Placental pericyte (primary cell): ENCODE measurements around the gene RANGRF. TPM values are rescaled to one million over a fixed set of nuclear protein-coding genes. Genes with fewer than 3 reads are reported as not detected.

Experiments
- small RNA-seq: library from RNA; depleted of rRNA; stranded (forward); fragments of <200 nt; gene quantifications from one replicate; pipeline ENCODE3, GENCODE V24; 2012; ENCODE audit warnings: low replicate concordance
- total RNA-seq: library from RNA; depleted of rRNA; stranded (reverse); fragments of >200 nt; gene quantifications from 2 replicates; pipeline ENCODE4 v1.2.3, GENCODE V29; 2012

Gene RANGRF
- total RNA-seq, result 7.4 and 16.9 TPM in 2 replicates

GRCh38 chr17:8288336-8289102 lies at the start of gene RANGRF:
Gene RANGRF, plus strand, starts transcription at chr17:8288670. Its CDS starts 119 bp downstream, at chr17:8288789.

GRCh38 chr17:8248751-8249607 lies 39.5 kb upstream of the RANGRF start, which contains the start of gene PFAS:
Gene PFAS, plus strand, starts transcription at chr17:8249289. Its CDS starts 4,649 bp downstream, at chr17:8253938.

GRCh38 chr17:8339540-8339939 lies 51.1 kb downstream of the RANGRF start, which contains the start of gene ODF4:
Gene ODF4, plus strand, starts transcription at chr17:8339840. Its CDS starts 212 bp downstream, at chr17:8340052.

Small RNA genes within 50 kb of the gene (small RNA-seq; reads per million reads assigned to genes)
- gene RF00265, result not detected

Other genes starting within 250 kb of the RANGRF start
- under 0.01 TPM in 1 of 2 replicates, not detected in the other for gene ALOX15B, start 249.6 kb upstream of the RANGRF start, total RNA-seq
- gene ALOX12B, start 201.0 kb upstream of the RANGRF start, total RNA-seq, result not detected in 2 replicates
- under 0.01 TPM in 1 of 2 replicates, not detected in the other for gene ALOXE3, start 170.2 kb upstream of the RANGRF start, total RNA-seq
- under 0.01 TPM in 1 of 2 replicates, not detected in the other for gene HES7, start 164.6 kb upstream of the RANGRF start, total RNA-seq
- 6.2 and 14.2 TPM in 2 replicates for gene PER1, start 136.3 kb upstream of the RANGRF start, total RNA-seq
- 5.0 TPM in 2 replicates for gene VAMP2, start 125.7 kb upstream of the RANGRF start, total RNA-seq
- gene TMEM107, start 112.3 kb upstream of the RANGRF start, total RNA-seq, result 7.7 and 23.8 TPM in 2 replicates
- 7.6 and 11.6 TPM in 2 replicates for gene BORCS6, start 98.5 kb upstream of the RANGRF start, total RNA-seq
- gene AURKB, start 78.1 kb upstream of the RANGRF start, total RNA-seq, result 2.6 and 67.6 TPM in 2 replicates
- 6.3 and 9.4 TPM in 2 replicates for gene CTC1, start 40.6 kb upstream of the RANGRF start, total RNA-seq
- gene PFAS, start 39.4 kb upstream of the RANGRF start, total RNA-seq, result 16.4 and 74.0 TPM in 2 replicates
- 0.66 and 1.4 TPM in 2 replicates for gene SLC25A35, start 6.7 kb downstream of the RANGRF start, total RNA-seq
- gene ARHGEF15, start 21.6 kb downstream of the RANGRF start, total RNA-seq, result not detected in 2 replicates
- gene ODF4, start 51.2 kb downstream of the RANGRF start, total RNA-seq, result not detected in 2 replicates
- gene RPL26, start 94.5 kb downstream of the RANGRF start, total RNA-seq, result 1,554 and 3,672 TPM in 2 replicates
- gene RNF222, start 109.2 kb downstream of the RANGRF start, total RNA-seq, result not detected in 2 replicates
- gene NDEL1, start 147.2 kb downstream of the RANGRF start, total RNA-seq, result 65.4 and 101 TPM in 2 replicates